Adipocyte (in vitro differentiated cells): ENCODE measurements around the gene TMPRSS4.
A peak's percentile ranks its signal among the peaks of the same experiment; 100 is the strongest.

ENCODE experiments used
- DNase-seq: peaks from one replicate; pipeline ENCODE4 v3.0.0-alpha.2; 2015; ENCODE audit warnings: low read depth
- H3K27me3 ChIP-seq: replicated peaks from 2 replicates; pipeline ENCODE4 v1.7.0; 2013; ENCODE audit warnings: mild to moderate bottlenecking, low read length, moderate library complexity; ENCODE audit not compliant: control insufficient read depth, insufficient read depth
- H3K36me3 ChIP-seq: 2 replicates; pipeline ENCODE4 v1.7.0; 2013; ENCODE audit warnings: low read length, mild to moderate bottlenecking, moderate library complexity; ENCODE audit not compliant: control insufficient read depth, insufficient read depth, severe bottlenecking
- H3K4me1 ChIP-seq: 2 replicates; pipeline ENCODE4 v1.7.0; 2013; ENCODE audit warnings: mild to moderate bottlenecking, low read length, moderate library complexity; ENCODE audit not compliant: control insufficient read depth, insufficient read depth
- H3K4me3 ChIP-seq: 2 replicates; pipeline ENCODE4 v1.7.0; 2013; ENCODE audit warnings: mild to moderate bottlenecking, low read length, moderate library complexity
- H3K9ac ChIP-seq: 2 replicates; pipeline ENCODE4 v1.7.0; 2013; ENCODE audit warnings: mild to moderate bottlenecking, low read length, moderate library complexity
- H3K9me3 ChIP-seq: 2 replicates; pipeline ENCODE4 v1.7.0; 2013; ENCODE audit warnings: mild to moderate bottlenecking, low read length, moderate library complexity; ENCODE audit not compliant: control insufficient read depth

Gene TMPRSS4

DNA sequence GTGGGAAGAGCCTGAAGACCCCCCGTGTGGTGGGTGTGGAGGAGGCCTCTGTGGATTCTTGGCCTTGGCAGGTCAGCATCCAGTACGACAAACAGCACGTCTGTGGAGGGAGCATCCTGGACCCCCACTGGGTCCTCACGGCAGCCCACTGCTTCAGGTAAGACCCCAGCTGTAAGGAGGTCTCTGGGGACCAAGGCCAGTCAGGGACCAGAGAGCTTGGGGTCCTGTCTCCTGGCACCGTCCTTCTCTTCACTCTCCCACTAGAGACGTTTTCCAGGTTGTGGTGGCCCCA, 34.8 kb downstream of the TMPRSS4 start:
- Histone ChIP-seq H3K9ac (no peak overlapping the region), H3K4me3 (no peak overlapping the region), H3K27me3 (peaks cover 33% of the 10 kb centered on the region), H3K36me3 (no peaks in the 10 kb centered on the region), H3K9me3 (no peaks in the 10 kb centered on the region), H3K4me1 (peaks cover 4% of the 10 kb centered on the region)
- no peak for DNase-seq

DNA sequence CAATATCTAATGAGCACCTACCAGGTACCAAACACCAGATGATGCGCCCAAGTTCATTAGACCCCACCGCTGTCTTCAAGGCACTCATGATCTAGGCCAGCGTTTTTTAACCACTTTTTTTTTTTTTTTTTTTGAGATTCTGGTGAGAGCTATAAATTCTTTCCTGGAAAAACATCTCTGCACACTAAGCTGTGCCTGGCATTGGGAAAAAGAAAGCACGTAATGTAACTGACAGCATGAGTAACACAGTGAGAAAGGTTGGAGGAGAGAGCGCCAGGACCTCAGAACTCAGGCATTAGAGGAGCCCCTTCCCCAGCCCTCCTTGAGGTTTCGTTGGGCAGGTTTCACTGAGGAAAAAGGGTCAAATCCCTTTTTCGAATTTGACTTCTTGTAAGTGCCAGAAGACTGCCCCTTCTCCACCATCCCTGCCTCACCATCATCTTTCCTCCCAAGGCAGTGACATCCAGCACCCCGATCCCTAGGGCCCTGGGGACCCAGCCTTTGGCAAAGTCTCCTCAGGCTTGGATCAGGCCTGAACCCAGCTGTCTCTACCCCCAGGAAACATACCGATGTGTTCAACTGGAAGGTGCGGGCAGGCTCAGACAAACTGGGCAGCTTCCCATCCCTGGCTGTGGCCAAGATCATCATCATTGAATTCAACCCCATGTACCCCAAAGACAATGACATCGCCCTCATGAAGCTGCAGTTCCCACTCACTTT, 36.0 kb downstream of the TMPRSS4 start:
- Histone ChIP-seq H3K9me3 (no peaks in the 10 kb centered on the region), H3K27me3 (peaks cover 44% of the 10 kb centered on the region), H3K4me3 (no peak overlapping the region), H3K36me3 (no peaks in the 10 kb centered on the region), H3K4me1 (peaks cover 4% of the 10 kb centered on the region), H3K9ac (no peak overlapping the region)
- DNase-seq: no peak

DNA sequence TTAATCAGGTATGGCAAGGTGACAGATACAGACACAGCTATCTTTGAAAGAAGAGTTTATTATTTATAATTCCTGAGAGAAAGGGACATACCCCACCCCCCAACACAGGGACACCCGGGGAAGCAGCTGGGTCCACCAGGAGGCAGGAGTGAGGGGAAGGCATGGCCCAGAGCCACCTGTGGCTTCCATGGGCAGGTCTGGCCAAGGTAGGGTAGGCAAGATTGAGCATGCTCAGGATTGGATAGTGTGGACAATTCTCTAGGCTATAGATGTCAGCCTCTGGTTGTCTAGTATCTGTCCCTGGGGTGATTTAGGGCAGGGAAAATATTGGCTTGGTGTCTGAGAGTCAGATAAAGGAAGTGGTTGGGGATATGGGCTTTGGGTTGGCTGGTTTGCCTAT, 37.4 kb downstream of the TMPRSS4 start:
- H3K36me3 ChIP-seq: no peaks in the 10 kb centered on the region
- H3K9ac ChIP-seq: no peak overlapping the region
- DNase-seq: no peak

DNA sequence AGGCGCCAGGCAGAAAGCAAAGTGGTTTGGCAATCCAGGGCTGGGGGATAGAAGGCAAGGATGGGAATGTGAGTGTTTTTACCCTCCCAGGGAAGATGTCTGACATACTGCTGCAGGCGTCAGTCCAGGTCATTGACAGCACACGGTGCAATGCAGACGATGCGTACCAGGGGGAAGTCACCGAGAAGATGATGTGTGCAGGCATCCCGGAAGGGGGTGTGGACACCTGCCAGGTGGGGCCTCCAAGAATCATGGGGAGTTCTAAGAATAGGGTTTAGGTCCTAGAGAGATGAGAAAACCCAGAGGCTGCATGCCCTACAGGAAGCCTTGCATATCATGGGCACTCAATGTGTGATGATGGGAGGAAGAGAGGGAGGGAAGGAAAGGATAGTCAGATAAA, 38.2 kb downstream of the TMPRSS4 start:
- DNase-seq: no peak
- Histone ChIP-seq H3K27me3 (peaks cover 46% of the 10 kb centered on the region), H3K4me1 (no peaks in the 10 kb centered on the region), H3K4me3 (no peak overlapping the region), H3K9me3 (no peaks in the 10 kb centered on the region), H3K9ac (no peak overlapping the region), H3K36me3 (no peaks in the 10 kb centered on the region)

More for the DNA sequence above, 37.4 kb downstream of the TMPRSS4 start:
- H3K27me3 ChIP-seq: peaks cover 46% of the 10 kb centered on the region
- no peak overlapping the region for H3K4me3 ChIP-seq
- no peaks in the 10 kb centered on the region for H3K9me3 ChIP-seq
- H3K4me1 ChIP-seq: no peaks in the 10 kb centered on the region

DNA sequence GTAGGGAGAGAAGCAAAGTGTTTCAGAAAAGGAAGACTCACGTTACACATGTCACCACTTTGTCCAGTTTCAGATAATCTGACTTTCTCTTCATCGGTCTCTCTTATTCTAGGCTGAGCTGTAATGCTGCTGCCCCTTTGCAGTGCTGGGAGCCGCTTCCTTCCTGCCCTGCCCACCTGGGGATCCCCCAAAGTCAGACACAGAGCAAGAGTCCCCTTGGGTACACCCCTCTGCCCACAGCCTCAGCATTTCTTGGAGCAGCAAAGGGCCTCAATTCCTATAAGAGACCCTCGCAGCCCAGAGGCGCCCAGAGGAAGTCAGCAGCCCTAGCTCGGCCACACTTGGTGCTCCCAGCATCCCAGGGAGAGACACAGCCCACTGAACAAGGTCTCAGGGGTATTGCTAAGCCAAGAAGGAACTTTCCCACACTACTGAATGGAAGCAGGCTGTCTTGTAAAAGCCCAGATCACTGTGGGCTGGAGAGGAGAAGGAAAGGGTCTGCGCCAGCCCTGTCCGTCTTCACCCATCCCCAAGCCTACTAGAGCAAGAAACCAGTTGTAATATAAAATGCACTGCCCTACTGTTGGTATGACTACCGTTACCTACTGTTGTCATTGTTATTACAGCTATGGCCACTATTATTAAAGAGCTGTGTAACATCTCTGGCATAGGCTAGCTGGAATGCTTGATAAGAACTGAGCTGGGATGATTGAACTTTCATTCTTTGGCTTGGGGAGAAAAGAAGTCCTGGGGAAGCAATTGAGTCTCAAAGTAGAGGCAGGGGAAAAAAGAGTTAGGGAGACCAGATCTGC, 41.1 kb downstream of the TMPRSS4 start:
- Histone ChIP-seq H3K9me3 (peaks cover 4% of the 10 kb centered on the region), H3K36me3 (no peaks in the 10 kb centered on the region), H3K27me3 (peaks cover 41% of the 10 kb centered on the region), H3K4me3 (no peak overlapping the region), H3K4me1 (no peaks in the 10 kb centered on the region), H3K9ac (no peak overlapping the region)
- DNase-seq: no peak

DNA sequence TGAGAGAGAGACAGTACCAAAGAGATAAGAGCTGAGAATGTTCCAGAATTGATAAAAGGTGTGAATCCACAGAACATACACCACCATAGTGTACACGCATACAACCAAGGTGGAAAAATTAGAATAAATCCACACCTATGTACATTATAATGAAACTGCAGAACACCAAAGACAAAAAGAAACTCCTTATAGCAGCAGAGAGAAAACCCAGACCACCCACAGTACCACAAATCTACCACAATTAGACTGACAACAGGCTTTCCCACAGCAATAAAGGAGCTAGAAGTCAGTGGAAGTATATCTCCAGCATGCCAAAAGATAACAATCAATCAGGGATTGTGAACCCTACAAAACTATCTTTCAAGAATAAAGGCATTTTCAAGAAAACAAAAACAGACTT, 43.9 kb downstream of the TMPRSS4 start:
- H3K36me3 ChIP-seq: no peaks in the 10 kb centered on the region
- H3K9me3 ChIP-seq: peaks cover 4% of the 10 kb centered on the region
- H3K4me3 ChIP-seq: no peak overlapping the region
- DNase-seq: no peak
- H3K9ac ChIP-seq: no peak overlapping the region
- no peaks in the 10 kb centered on the region for H3K4me1 ChIP-seq
- H3K27me3 ChIP-seq: peaks cover 23% of the 10 kb centered on the region

DNA sequence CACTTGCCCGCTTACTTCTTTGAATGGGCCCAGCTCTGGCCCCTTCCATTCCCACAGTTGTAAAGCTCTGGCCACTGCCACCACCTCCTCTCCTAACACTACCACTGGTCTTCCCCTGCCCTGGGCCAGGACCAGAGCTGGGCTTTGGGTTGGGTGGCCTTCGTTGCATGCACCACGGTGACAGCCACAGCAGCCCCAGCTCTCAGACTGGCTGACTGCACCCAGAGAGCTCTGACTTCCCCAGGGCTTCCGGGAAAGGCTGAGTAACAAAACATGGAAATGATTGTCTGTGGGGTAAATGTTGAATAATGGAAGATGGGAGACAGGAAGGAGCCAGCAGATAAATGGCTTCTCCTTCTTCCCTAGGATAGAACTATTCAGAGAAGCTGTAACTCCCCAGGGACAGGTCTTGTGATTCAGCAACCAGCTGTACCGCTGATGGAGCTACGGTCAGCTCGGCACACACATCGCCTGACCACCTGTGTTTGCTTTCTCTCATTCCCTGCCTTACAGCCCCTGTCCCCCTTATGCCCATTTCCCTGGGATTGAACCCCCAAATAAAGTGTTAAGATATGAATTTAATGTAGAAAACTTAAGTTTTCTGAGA, 48.2 kb downstream of the TMPRSS4 start:
- no peak for DNase-seq
- no peaks in the 10 kb centered on the region for H3K4me1 ChIP-seq
- no peak overlapping the region for H3K9ac ChIP-seq
- H3K4me3 ChIP-seq: no peak overlapping the region
- H3K9me3 ChIP-seq: peaks cover 4% of the 10 kb centered on the region
- peaks cover 12% of the 10 kb centered on the region for H3K27me3 ChIP-seq
- no peaks in the 10 kb centered on the region for H3K36me3 ChIP-seq

DNA sequence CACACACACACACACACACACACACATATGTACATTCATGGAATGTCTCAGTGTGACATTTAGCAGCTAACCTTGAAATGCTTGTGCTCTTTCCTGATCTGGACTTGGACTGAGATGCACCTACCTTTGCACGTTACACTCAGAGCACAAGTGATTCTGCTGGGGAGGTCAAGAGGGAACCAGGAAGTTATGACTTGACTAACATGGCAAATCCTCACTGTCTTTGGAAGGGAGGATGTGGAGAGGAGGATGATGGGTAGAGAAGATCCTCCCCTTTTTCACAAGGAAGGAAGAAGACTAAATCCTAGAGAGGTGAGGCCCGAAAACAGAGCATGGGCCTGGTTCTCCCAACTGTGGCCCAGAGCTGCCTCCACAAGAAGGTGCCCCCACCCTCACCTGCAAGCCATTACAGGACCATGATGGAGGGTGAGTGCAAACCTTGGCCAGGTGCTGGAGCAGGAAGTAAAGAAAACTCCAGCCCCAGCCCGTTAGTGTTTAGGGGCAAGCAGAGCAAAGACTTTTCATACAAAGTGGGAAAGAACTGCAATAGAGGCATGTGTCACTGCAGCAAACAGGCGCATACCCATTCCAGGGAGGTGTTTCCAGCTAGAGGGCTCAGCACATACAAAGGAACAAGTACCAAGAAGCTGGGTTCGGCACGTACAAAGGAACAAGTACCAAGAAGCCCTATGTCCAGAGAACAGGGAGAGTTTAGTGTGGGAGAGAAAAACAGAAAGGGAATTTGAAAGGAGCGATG, 49.4 kb downstream of the TMPRSS4 start:
- Histone ChIP-seq H3K36me3 (no peaks in the 10 kb centered on the region), H3K27me3 (peaks cover 12% of the 10 kb centered on the region), H3K9me3 (no peaks in the 10 kb centered on the region), H3K4me1 (no peaks in the 10 kb centered on the region), H3K9ac (no peak overlapping the region), H3K4me3 (no peak overlapping the region)
- DNase-seq: no peak

DNA sequence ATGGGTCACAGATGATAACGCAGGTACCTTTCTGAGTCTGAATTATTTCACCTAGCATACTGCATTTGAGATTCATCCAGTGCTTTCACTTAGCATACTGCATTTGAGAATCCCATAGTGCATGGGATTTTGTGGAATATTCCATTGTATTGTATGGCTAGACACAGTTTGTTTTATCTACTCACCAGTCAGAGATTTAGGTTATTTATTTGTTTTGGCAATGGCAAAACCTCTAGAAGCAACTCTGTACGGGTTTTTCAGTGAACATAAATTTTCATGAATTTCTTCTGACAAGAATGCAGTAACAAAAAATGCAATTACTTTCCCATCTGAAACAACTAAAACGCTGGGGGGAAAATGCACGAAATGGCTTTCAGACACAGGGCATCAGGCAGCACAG, 51.4 kb downstream of the TMPRSS4 start:
- Histone ChIP-seq H3K9me3 (no peaks in the 10 kb centered on the region), H3K4me3 (no peak overlapping the region), H3K27me3 (peaks cover 13% of the 10 kb centered on the region), H3K36me3 (no peaks in the 10 kb centered on the region), H3K4me1 (no peaks in the 10 kb centered on the region), H3K9ac (no peak overlapping the region)
- peak; percentile 39 for DNase-seq

DNA sequence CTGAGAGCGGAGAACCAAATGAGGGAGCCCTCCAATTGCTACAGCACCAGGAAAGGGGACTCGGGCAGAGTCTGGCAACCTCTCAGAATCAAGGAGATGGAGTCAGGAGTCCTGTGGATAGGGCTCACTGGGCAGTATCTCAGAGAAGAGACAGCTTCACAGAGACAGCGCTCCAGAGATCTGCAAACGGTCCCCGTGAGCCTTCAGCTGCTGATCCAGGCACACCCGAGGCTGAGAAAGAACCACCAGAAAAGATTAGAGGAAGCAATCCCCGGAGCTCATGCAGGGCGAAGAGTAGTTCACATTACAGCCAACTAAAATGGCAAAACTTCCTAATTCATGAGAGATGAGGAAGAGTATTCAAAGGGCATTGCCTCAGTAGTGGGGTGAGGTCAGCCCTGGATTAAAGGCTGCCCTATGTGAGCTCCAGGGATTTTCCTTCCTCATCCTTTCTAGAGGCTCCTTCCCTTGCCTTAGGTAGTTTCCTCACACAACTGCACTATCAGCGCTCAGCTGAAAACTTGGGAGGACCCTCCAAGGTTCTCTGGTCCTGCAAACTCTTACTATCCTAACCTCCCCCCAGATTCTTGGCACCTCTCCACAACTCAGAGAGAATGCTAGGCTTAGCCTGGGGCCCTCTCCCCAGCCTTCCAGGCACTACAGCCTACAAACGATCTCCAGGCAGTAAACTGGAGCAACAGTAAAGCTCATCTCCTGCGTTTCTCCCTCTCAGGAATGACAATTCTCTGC, 52.0 kb downstream of the TMPRSS4 start:
- Histone ChIP-seq H3K36me3 (no peaks in the 10 kb centered on the region), H3K4me1 (no peaks in the 10 kb centered on the region), H3K27me3 (peaks cover 17% of the 10 kb centered on the region), H3K9ac (no peak overlapping the region), H3K4me3 (no peak overlapping the region), H3K9me3 (no peaks in the 10 kb centered on the region)
- DNase-seq: no peak
